GM23338 (cell line): ENCODE results near the gene SENP6. TPM values are rescaled to one million over a fixed set of nuclear protein-coding genes. Genes with fewer than 3 reads are reported as not detected.

Source experiments
- ATAC-seq: fragments of 200-7000 bp; cut with Tn5 transposase; 3 replicates; pipeline ENCODE4 v1.9.1; 2020
- DNase-seq: peaks from one replicate; pipeline ENCODE4 v3.0.0-alpha.2; 2015; ENCODE audit warnings: low spot score
- H2AFZ ChIP-seq: fragments of 200-600 bp; sonication (generic); 2 replicates; pipeline ENCODE4 v1.8.0; 2016; ENCODE audit warnings: antibody characterized with exemption, mild to moderate bottlenecking, moderate library complexity
- H3F3A ChIP-seq: fragments of 200-600 bp; sonication (generic); replicated peaks from 2 replicates; pipeline ENCODE4 v1.8.0; 2017; ENCODE audit warnings: antibody characterized with exemption, mixed run types, low read depth
- H3K27ac ChIP-seq: fragments of 200-600 bp; sonication (generic); 2 replicates; pipeline ENCODE4 v1.6.1; 2016; ENCODE audit warnings: low read depth
- H3K27me3 ChIP-seq: fragments of 200-600 bp; sonication (generic); 2 replicates; pipeline ENCODE4 v1.8.0; 2016; ENCODE audit warnings: mild to moderate bottlenecking, mixed run types, moderate library complexity; ENCODE audit not compliant: insufficient read depth
- H3K36me3 ChIP-seq: fragments of 200-600 bp; sonication (generic); 2 replicates; pipeline ENCODE4 v1.8.0; 2016; ENCODE audit warnings: mild to moderate bottlenecking; ENCODE audit not compliant: insufficient read depth
- H3K4me1 ChIP-seq: fragments of 200-600 bp; sonication (generic); 2 replicates; pipeline ENCODE4 v1.8.0; 2016; ENCODE audit warnings: mild to moderate bottlenecking, moderate library complexity; ENCODE audit not compliant: insufficient read depth
- H3K4me2 ChIP-seq: fragments of 200-600 bp; sonication (generic); 2 replicates; pipeline ENCODE4 v1.7.1; 2017; ENCODE audit warnings: mixed run types
- H3K4me3 ChIP-seq: fragments of 200-600 bp; sonication (generic); 2 replicates; pipeline ENCODE4 v1.6.1; 2016; ENCODE audit warnings: mixed run types
- H3K79me2 ChIP-seq: fragments of 200-600 bp; sonication (generic); replicated peaks from 2 replicates; pipeline ENCODE4 v1.8.0; 2017; ENCODE audit warnings: mild to moderate bottlenecking; ENCODE audit not compliant: insufficient read depth
- H3K9me2 ChIP-seq: fragments of 200-600 bp; sonication (generic); 2 replicates; pipeline ENCODE4 v1.8.0; 2017; ENCODE audit not compliant: insufficient read depth
- H4K20me1 ChIP-seq: fragments of 200-600 bp; sonication (generic); replicated peaks from 2 replicates; pipeline ENCODE4 v1.8.0; 2017; ENCODE audit warnings: mild to moderate bottlenecking; ENCODE audit not compliant: insufficient read depth
- H3K27ac Mint-ChIP-seq: 2 replicates; pipeline ENCODE4 v1.8.0; 2020; ENCODE audit warnings: inconsistent platforms, mild to moderate bottlenecking, moderate library complexity, mixed read lengths
- H3K27me3 Mint-ChIP-seq: 3 replicates; pipeline ENCODE4 v1.8.0; 2022; ENCODE audit warnings: low read depth, mild to moderate bottlenecking, moderate library complexity, mixed read lengths, inconsistent platforms; ENCODE audit not compliant: insufficient read depth, poor library complexity
- H3K36me3 Mint-ChIP-seq: 3 replicates; pipeline ENCODE4 v1.8.0; 2021; ENCODE audit warnings: low read depth, mild to moderate bottlenecking, inconsistent platforms, moderate library complexity, mixed read lengths
- H3K4me1 Mint-ChIP-seq: 3 replicates; pipeline ENCODE4 v1.8.0; 2020; ENCODE audit warnings: mild to moderate bottlenecking, inconsistent platforms, mixed read lengths
- H3K4me3 Mint-ChIP-seq: 3 replicates; pipeline ENCODE4 v1.8.0; 2021; ENCODE audit warnings: moderate library complexity, mild to moderate bottlenecking, inconsistent platforms, mixed read lengths
- H3K9me3 Mint-ChIP-seq: 3 replicates; pipeline ENCODE4 v1.8.0; 2020; ENCODE audit warnings: moderate library complexity, mild to moderate bottlenecking, inconsistent platforms, mixed read lengths
- CREB1 ChIP-seq: fragments of 250-450 bp; sonication (Bioruptor Pico); IDR thresholded peaks from 2 replicates; pipeline ENCODE4 v1.5.0; 2020; ENCODE audit warnings: low read depth, mild to moderate bottlenecking, moderate library complexity
- CTCF ChIP-seq, 2 experiments: fragments of 200-600 bp in 1 of 2; sonication (generic) in 1 of 2; conservative IDR thresholded peaks; 2 replicates each; pipeline versions ENCODE4 v1.5.1 to v1.6.1; 2016 to 2017; ENCODE audit warnings: antibody characterized with exemption in 2 of 2, low read depth in 2 of 2, mild to moderate bottlenecking in 2 of 2, moderate library complexity in 1 of 2
- ETS1 ChIP-seq: IDR thresholded peaks from 2 replicates; pipeline ENCODE4 v1.6.1; 2016; ENCODE audit warnings: antibody characterized with exemption
- EZH2 ChIP-seq: fragments of 200-600 bp; sonication (generic); IDR thresholded peaks from one replicate; pipeline ENCODE4 v1.8.0; 2017; ENCODE audit warnings: antibody characterized with exemption, mild to moderate bottlenecking, low read depth; ENCODE audit not compliant: unreplicated experiment
- EZH2phosphoT487 ChIP-seq: fragments of 200-600 bp; sonication (generic); IDR thresholded peaks from one replicate; pipeline ENCODE4 v1.8.1; 2018; ENCODE audit warnings: antibody characterized with exemption; ENCODE audit not compliant: unreplicated experiment
- JUNB ChIP-seq: IDR thresholded peaks from one replicate; pipeline ENCODE4 v1.6.1; 2016; ENCODE audit warnings: antibody characterized with exemption; ENCODE audit not compliant: unreplicated experiment
- NANOG ChIP-seq: IDR thresholded peaks from 2 replicates; pipeline ENCODE4 v1.6.1; 2016; ENCODE audit warnings: antibody characterized with exemption, borderline replicate concordance
- POLR2AphosphoS5 ChIP-seq: IDR thresholded peaks from 2 replicates; pipeline ENCODE4 v1.6.1; 2016; ENCODE audit warnings: antibody characterized with exemption, low read depth
- REST ChIP-seq: IDR thresholded peaks from one replicate; pipeline ENCODE4 v1.6.1; 2018; ENCODE audit warnings: antibody characterized with exemption; ENCODE audit not compliant: unreplicated experiment
- STAT1 ChIP-seq: IDR thresholded peaks from one replicate; pipeline ENCODE4 v1.6.1; 2016; ENCODE audit warnings: antibody characterized with exemption; ENCODE audit not compliant: unreplicated experiment
- ZNF114 ChIP-seq: fragments of 250-450 bp; sonication (Bioruptor Pico); IDR thresholded peaks from 2 replicates; pipeline ENCODE4 v1.5.0; 2020; ENCODE audit warnings: mild to moderate bottlenecking, moderate library complexity
- ZNF331 ChIP-seq: fragments of 250-450 bp; sonication (Bioruptor Pico); IDR thresholded peaks from 2 replicates; pipeline ENCODE4 v1.5.0; 2020; ENCODE audit warnings: low read depth, mild to moderate bottlenecking, moderate library complexity
- ZNF462 ChIP-seq: fragments of 250-450 bp; sonication (Bioruptor Pico); IDR thresholded peaks from 2 replicates; pipeline ENCODE4 v1.5.0; 2020; ENCODE audit warnings: mild to moderate bottlenecking, moderate library complexity
- polyA plus RNA-seq: library from polyadenylated mRNA; unstranded; fragments of >200 nt; fragmentation: Nextera tagmentation; extraction: Ambion mirVana; gene quantifications from 2 replicates; pipeline ENCODE4 v1.2.1, GENCODE V29; 2016
- total RNA-seq: library from RNA; depleted of rRNA; stranded (reverse); fragments of >200 nt; shearing (Covaris generic); gene quantifications from 2 replicates; pipeline ENCODE4 v1.2.3, GENCODE V29; 2014

Gene SENP6
- total and polyA plus RNA-seq, 2 experiments from 2014 or later = 66.6 to 114 TPM

- H3K4me3 ChIP-seq = no peak overlapping the region
- H3K27ac ChIP-seq = no peak overlapping the region
- H3K4me1 ChIP-seq = no peaks in the 10 kb centered on the region
- Mint-ChIP-seq H3K4me3 (no peak overlapping the region), H3K9me3 (no peaks in the 10 kb centered on the region), H3K4me1 (no peaks in the 10 kb centered on the region), H3K27ac (no peak overlapping the region), H3K36me3 (no peaks in the 10 kb centered on the region), H3K27me3 (no peaks in the 10 kb centered on the region)
- ATAC-seq = no peak
- H3F3A ChIP-seq = no peaks in the 10 kb centered on the region
- no peak overlapping the region for H3K4me2 ChIP-seq
- no peaks in the 10 kb centered on the region for H3K79me2 ChIP-seq
- TF ChIP-seq EZH2phosphoT487 (no peak), ZNF462 (no peak), ZNF114 (CRISPR knock-in tag) (no peak), CTCF (conservative IDR thresholded peaks at IDR 0.05; ENCODE audit: low read depth in 2 of 2) (no peak), NANOG (no peak), ZNF331 (CRISPR knock-in tag) (no peak), REST (no peak), STAT1 (no peak), EZH2 (no peak), POLR2AphosphoS5 (no peak), CREB1 (CRISPR knock-in tag) (no peak), JUNB (no peak), ETS1 (no peak)
- no peak for DNase-seq
- no peaks in the 10 kb centered on the region for H3K27me3 ChIP-seq
- no peaks in the 10 kb centered on the region for H3K36me3 ChIP-seq
- no peaks in the 10 kb centered on the region for H4K20me1 ChIP-seq
- H2AFZ ChIP-seq = no peak overlapping the region
- no peaks in the 10 kb centered on the region for H3K9me2 ChIP-seq
These were observed 121.7 kb downstream of the SENP6 start for GRCh38 chr6:75723382-75723781.
